ENCODE results near the gene PPP1R8. TPM values are rescaled to one million over a fixed set of nuclear protein-coding genes. Genes with fewer than 3 reads are reported as not detected.

Gene PPP1R8
- total and polyA plus RNA-seq, 9 of the 15 experiments (the other 6 are each of a cell fraction or from before 2014, with no cell fraction given) = 16.2 to 107 (median 75.3) TPM

GRCh38 chr1:27862671-27863537 lies 32.3 kb downstream of the PPP1R8 start (continued):
- TF ChIP-seq HINFP (tag; conservative IDR thresholded peaks at IDR 0.05; ENCODE audit: low read depth) (no peak), MLX (CRISPR knock-in tag; conservative IDR thresholded peaks at IDR 0.05) (no peak), FOXA3 (CRISPR knock-in tag; conservative IDR thresholded peaks at IDR 0.05 in 1 of 2, IDR thresholded peaks at IDR 0.05 in 1 of 2) (no peak), PCBP2 (IDR thresholded peaks at IDR 0.05; ENCODE audit: low read depth, low read length, poor library complexity, severe bottlenecking) (no peak), ZNF232 (CRISPR knock-in tag; IDR thresholded peaks at IDR 0.05) (no peak), FOXJ3 (CRISPR knock-in tag; IDR thresholded peaks at IDR 0.05) (0 out of 2 replicates have a peak, but pooled peaks have one; percentile 20), CBX1 (IDR thresholded peaks at IDR 0.05; ENCODE audit: low read depth) (no peak), NFYB (IDR thresholded peaks at IDR 0.05; ENCODE audit: extremely low read depth, insufficient read length) (no peak), XRCC4 (IDR thresholded peaks at IDR 0.05; ENCODE audit: extremely low read depth, insufficient read depth, insufficient read length) (no peak), ZNF57 (CRISPR knock-in tag; IDR thresholded peaks at IDR 0.05) (no peak), STAT5B (CRISPR knock-in tag; IDR thresholded peaks at IDR 0.05) (no peak), PHF21A (IDR thresholded peaks at IDR 0.05; ENCODE audit: borderline replicate concordance, low read depth) (no peak), ZNF184 (CRISPR knock-in tag; IDR thresholded peaks at IDR 0.05) (no peak), SMARCA4 (IDR thresholded peaks at IDR 0.05) (peak; percentile 33; the same call in 1 of the 2 replicates), RBM17 (IDR thresholded peaks at IDR 0.05; ENCODE audit: borderline replicate concordance, low read depth, low read length) (no peak), SNRNP70 (optimal IDR thresholded peaks at IDR 0.05; ENCODE audit: low read depth, low read length) (no peak), ZNF174 (CRISPR knock-in tag; IDR thresholded peaks at IDR 0.05) (no peak), TAL1 (IDR thresholded peaks at IDR 0.05) (no peak), FOXJ2 (tag; IDR thresholded peaks at IDR 0.05) (0 out of 2 replicates have a peak, but pooled peaks have one; percentile 41), ZNF444 (CRISPR knock-in tag; IDR thresholded peaks at IDR 0.05) (no peak), ZNF347 (CRISPR knock-in tag; IDR thresholded peaks at IDR 0.05; ENCODE audit: low read depth) (no peak)
- TF ChIP-seq, protein P1, sequence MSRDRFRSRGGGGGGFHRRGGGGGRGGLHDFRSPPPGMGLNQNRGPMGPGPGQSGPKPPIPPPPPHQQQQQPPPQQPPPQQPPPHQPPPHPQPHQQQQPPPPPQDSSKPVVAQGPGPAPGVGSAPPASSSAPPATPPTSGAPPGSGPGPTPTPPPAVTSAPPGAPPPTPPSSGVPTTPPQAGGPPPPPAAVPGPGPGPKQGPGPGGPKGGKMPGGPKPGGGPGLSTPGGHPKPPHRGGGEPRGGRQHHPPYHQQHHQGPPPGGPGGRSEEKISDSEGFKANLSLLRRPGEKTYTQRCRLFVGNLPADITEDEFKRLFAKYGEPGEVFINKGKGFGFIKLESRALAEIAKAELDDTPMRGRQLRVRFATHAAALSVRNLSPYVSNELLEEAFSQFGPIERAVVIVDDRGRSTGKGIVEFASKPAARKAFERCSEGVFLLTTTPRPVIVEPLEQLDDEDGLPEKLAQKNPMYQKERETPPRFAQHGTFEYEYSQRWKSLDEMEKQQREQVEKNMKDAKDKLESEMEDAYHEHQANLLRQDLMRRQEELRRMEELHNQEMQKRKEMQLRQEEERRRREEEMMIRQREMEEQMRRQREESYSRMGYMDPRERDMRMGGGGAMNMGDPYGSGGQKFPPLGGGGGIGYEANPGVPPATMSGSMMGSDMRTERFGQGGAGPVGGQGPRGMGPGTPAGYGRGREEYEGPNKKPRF (IDR thresholded peaks at IDR 0.05; ENCODE audit: low read depth, low read length) = no peak
- TF ChIP-seq, protein P2, sequence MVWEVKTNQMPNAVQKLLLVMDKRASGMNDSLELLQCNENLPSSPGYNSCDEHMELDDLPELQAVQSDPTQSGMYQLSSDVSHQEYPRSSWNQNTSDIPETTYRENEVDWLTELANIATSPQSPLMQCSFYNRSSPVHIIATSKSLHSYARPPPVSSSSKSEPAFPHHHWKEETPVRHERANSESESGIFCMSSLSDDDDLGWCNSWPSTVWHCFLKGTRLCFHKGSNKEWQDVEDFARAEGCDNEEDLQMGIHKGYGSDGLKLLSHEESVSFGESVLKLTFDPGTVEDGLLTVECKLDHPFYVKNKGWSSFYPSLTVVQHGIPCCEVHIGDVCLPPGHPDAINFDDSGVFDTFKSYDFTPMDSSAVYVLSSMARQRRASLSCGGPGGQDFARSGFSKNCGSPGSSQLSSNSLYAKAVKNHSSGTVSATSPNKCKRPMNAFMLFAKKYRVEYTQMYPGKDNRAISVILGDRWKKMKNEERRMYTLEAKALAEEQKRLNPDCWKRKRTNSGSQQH (CRISPR knock-in tag; IDR thresholded peaks at IDR 0.05) = no peak

Data from K562 (cell line).